ENCODE measurements around the gene IGSF3.
"Not testable (repeated sequence)": the region's sequence is repeated elsewhere in the genome, so short reads cannot be mapped to it uniquely, and the experiment has no call there.

DNA sequence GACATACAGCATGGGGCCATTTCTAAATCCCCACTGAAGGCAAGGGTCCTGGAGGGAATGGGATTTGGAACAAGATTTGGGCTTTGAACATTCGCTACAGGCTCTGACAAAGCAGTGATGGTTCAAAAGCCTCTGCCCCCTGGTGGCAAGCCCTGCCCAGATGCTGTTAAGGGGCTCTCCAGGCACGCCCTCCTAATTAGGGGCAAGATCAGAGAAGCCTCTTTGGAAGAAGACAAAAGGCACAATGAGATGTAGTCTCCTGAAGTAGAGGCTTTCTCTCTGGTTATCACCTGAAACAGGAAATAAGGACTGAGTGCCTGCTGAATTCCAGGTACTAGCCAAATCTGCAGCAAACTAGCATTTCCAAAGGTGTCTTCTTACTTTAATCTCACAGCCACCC is 37.5 kb downstream of the IGSF3 start:
- not testable (repeated sequence) for TF ChIP-seq POLR2A (IDR thresholded peaks at IDR 0.05; ENCODE audit: low read depth, low read length); TAF1 (IDR thresholded peaks at IDR 0.05; ENCODE audit: borderline replicate concordance, low read depth, low read length)
